Bronchial epithelial cell (primary cell): ENCODE measurements around the gene ADH4. TPM values are rescaled to one million over a fixed set of nuclear protein-coding genes. Genes with fewer than 3 reads are reported as not detected.

Experiments used
- DNase-seq: peaks from one replicate; pipeline ENCODE4 v3.0.0-alpha.2; 2010; ENCODE audit warnings: low read depth
- FAIRE-seq: peaks from 2 replicates; lab custom pipeline; 2011; peaks lifted over from hg19 to GRCh38; lab: Jason Lieb, UNC
- H3K27me3 ChIP-seq: 2 replicates; pipeline ENCODE4 v1.5.1; 2011; ENCODE audit warnings: low read length; ENCODE audit not compliant: control insufficient read depth, insufficient read depth
- H3K36me3 ChIP-seq: 2 replicates; pipeline ENCODE4 v1.5.1; 2011; ENCODE audit warnings: low read length; ENCODE audit not compliant: control insufficient read depth, insufficient read depth
- H3K4me3 ChIP-seq: 2 replicates; pipeline ENCODE4 v1.5.1; 2011; ENCODE audit warnings: mild to moderate bottlenecking, low read depth, low read length, control low read depth
- CTCF ChIP-seq: IDR thresholded peaks from 2 replicates; pipeline ENCODE4 v1.5.1; 2011; ENCODE audit warnings: mild to moderate bottlenecking, moderate library complexity, low read length, control low read depth, inconsistent platforms; ENCODE audit not compliant: insufficient read depth, severe bottlenecking
- total RNA-seq: library from RNA; depleted of rRNA; stranded (reverse); fragments of >200 nt; gene quantifications from 2 replicates; pipeline ENCODE4 v1.2.1, GENCODE V29; 2014

Gene ADH4
- total RNA-seq, 1 donor from 2014 or later: not detected

DNA sequence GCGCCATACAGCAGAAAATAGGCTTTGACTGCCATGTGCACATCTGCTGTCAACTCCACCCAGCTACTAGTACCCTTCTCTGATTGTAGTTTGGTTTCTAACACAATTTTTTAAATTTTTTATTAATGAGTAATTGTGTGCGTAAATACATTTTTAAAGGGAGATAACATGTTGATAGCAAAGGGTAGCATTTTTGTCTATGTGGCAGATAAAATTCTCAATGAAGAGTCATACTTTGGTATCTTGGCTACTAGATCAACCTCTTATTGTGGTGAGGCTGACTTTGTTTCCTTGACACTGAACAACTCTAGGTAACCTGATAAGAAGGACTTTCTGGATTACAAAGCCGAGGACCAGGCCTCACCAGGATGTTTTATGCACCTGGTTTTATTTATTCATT is 9.5 kb downstream of the ADH4 start:
- Histone ChIP-seq H3K27me3 (no peaks in the 10 kb centered on the region), H3K36me3 (peaks cover 1% of the 10 kb centered on the region), H3K4me3 (no peak overlapping the region)
- TF ChIP-seq CTCF: no peak
- DNase-seq (no peak), FAIRE-seq (no peak)

DNA sequence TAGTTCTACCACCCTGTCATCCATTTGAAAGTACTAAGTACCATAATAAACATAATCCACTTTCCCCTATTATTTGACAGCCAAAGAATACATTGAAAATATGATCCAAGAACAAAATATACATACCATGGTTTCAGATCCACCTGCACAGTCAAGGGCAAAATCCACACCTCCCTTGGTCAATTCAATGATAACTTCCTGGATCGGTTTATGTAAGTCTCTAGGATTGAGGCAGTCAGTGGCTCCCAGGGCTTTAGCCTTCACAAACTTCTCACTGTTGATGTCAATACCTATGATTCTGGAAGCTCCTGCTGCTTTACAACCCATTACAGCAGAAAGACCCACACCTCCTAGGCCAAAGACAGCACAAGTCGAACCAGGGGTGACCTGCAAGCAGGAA is 12.7 kb downstream of the ADH4 start:
- no peaks in the 10 kb centered on the region for H3K27me3 ChIP-seq
- TF ChIP-seq CTCF: no peak
- H3K4me3 ChIP-seq: no peak overlapping the region
- DNase-seq: no peak
- peaks cover 1% of the 10 kb centered on the region for H3K36me3 ChIP-seq
- FAIRE-seq: no peak

GRCh38 chr4:99126376-99126775 is 17.7 kb downstream of the ADH4 start:
- DNase-seq (no peak), FAIRE-seq (no peak)

DNA sequence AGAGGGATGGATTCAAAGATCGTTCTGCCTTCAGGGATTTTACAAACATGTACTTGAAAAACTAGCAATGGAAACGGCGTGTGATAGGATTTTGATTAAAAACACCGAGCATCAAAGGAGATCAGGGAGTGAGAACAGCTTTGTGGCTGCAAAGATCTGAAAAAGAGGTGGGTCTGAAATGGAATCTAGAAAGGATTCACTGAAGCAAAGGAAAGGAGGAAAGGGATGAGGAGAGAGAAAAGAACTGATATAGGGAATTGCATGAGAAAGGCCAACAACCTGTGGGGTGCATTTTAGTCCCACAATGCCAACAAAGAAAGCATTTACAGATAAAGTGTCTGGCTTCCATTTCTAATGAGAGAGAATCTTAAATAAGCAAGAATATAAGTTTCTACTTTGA is 23.1 kb downstream of the ADH4 start:
- Histone ChIP-seq H3K4me3 (no peak overlapping the region), H3K27me3 (no peaks in the 10 kb centered on the region), H3K36me3 (no peaks in the 10 kb centered on the region)
- DNase-seq (no peak), FAIRE-seq (no peak)
- no peak for TF ChIP-seq CTCF

More at GRCh38 chr4:99126376-99126775, 17.7 kb downstream of the ADH4 start:
- no peak overlapping the region for H3K4me3 ChIP-seq
- H3K36me3 ChIP-seq: no peaks in the 10 kb centered on the region
- H3K27me3 ChIP-seq: no peaks in the 10 kb centered on the region
- no peak for TF ChIP-seq CTCF

DNA sequence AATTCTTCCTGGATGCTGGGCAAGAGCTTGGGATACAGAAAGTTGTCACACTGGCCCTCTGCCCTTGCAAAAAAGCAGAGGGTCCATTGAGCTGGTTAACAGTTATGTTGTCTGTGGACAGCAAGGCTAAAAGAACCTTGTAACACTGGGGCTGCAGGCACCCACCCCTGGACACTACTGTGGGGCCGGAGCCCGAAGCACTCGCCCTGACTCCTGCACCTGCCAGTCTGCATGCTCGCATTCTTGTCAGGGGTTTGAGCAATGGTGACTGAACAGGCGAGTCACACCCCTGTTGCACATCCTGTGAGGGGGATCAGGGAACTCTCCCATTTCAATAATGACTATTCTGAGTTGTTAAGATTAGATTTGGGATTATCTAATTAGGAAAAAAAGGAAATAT is 23.6 kb downstream of the ADH4 start:
- DNase-seq (peak; percentile 17), FAIRE-seq (no peak)
- no peak for TF ChIP-seq CTCF
- H3K36me3 ChIP-seq: no peaks in the 10 kb centered on the region
- H3K27me3 ChIP-seq: no peaks in the 10 kb centered on the region
- H3K4me3 ChIP-seq: no peak overlapping the region
